Measurements from ENCODE around the gene EXOC3L4.
"Not testable (repeated sequence)": the region's sequence is repeated elsewhere in the genome, so short reads cannot be mapped to it uniquely, and the experiment has no call there.

Gene EXOC3L4

DNA sequence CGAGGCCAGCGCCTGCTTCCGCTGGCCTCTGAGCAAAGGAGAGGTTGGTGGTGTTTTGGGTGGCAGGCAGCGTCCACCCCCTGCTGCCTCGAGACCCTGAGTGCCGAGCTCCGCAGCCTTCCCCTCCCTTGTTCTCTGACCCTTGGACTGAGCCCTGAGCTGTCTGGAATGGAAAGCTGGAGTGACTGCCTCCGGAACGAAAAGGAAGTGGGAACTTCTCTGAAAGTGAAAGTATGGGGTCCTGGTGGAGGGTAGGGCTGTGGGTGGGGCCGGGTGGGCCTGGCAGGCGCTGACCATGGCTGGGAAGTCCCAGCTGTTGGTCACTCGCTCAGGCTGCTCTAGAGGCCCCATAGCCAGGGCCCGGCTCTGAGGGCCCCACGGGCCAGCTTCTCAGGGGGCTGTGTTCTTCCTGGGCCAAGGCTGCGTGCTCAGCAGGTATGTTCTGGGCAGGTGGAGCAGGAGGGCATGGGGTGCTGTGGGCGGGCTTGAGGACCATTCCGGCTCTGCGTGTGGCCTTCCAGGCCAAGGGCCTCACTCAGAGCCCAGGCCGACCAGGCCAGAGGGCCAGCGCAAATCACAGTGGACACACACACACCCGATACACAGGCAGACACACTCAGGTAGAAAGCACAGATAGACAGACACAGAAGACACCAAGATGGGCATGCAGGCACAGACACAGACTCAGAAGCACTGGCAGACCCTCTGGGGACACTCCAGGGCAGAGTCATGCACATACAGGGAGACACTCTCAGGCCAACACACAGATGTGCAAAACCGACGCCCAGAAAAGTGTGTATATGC, at the start of gene EXOC3L4:
EXOC3L4 (plus strand) TSS at position 320 of the 804 bp plus-strand sequence. CDS start 5,495 bp downstream, outside the sequence.
- DNase-seq (ENCODE audit: low read depth in 2 of 2), result no peak
- TF ChIP-seq, protein P1, sequence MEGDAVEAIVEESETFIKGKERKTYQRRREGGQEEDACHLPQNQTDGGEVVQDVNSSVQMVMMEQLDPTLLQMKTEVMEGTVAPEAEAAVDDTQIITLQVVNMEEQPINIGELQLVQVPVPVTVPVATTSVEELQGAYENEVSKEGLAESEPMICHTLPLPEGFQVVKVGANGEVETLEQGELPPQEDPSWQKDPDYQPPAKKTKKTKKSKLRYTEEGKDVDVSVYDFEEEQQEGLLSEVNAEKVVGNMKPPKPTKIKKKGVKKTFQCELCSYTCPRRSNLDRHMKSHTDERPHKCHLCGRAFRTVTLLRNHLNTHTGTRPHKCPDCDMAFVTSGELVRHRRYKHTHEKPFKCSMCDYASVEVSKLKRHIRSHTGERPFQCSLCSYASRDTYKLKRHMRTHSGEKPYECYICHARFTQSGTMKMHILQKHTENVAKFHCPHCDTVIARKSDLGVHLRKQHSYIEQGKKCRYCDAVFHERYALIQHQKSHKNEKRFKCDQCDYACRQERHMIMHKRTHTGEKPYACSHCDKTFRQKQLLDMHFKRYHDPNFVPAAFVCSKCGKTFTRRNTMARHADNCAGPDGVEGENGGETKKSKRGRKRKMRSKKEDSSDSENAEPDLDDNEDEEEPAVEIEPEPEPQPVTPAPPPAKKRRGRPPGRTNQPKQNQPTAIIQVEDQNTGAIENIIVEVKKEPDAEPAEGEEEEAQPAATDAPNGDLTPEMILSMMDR (IDR thresholded peaks at IDR 0.05; ENCODE audit: low read depth, low read length), result no peak
- H3K4me3 ChIP-seq (replicated peaks in 1 of 2; ENCODE audit: low read depth in 2 of 2, low read length in 2 of 2), result no peak within 1 kb of the TSS

DNA sequence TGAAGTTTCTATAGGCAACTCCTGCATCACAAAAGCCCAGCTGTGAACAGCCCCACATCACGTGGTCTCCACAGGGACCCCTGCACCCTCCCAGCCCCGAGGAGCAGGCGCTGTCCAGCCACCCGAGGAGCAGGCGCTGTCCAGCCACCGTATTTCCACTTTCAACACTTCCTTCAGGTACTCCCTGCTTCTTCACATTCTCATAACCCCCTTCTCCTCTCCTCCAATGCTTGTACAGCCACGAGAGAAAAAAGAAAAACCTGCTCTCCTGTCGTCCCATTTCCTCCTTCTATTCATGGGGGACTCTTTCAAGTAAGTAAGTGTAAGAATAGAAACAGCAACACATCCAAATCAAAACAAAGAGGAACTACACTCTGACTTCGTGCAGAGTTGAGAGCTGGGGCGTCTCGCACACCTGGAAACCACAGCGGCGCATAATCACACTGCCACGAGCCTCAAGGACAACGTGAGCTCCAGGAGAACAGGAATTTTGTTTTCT, 49.1 kb upstream of the EXOC3L4 start:
- TF ChIP-seq, protein P1 (IDR thresholded peaks at IDR 0.05; ENCODE audit: low read depth, low read length), result no peak
- DNase-seq (ENCODE audit: low read depth in 2 of 2), result no peak
- no peak overlapping the region for H3K4me3 ChIP-seq (replicated peaks in 1 of 2; ENCODE audit: low read depth in 2 of 2, low read length in 2 of 2)

DNA sequence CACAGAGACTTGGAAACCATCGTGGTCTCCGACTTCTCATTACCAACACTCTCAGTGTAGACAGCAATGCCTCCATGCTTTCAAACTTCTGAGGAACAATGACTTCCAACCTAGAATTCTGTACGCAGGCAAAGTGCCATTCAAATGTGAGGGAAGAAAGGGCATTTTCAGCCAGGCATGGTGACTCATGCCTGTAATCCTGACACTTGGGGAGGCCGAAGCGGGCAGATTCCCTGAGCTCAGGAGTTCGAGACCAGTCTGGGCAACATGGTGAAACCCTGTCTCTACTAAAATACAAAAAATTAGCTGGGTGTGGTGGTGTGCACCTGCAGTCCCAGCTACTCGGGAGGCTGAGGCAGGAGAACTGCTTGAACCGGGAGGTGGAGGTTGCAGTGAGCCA, 47.1 kb upstream of the EXOC3L4 start:
- not testable (repeated sequence) for DNase-seq (ENCODE audit: low read depth in 2 of 2); H3K4me3 ChIP-seq (replicated peaks in 1 of 2; ENCODE audit: low read depth in 2 of 2, low read length in 2 of 2)

DNA sequence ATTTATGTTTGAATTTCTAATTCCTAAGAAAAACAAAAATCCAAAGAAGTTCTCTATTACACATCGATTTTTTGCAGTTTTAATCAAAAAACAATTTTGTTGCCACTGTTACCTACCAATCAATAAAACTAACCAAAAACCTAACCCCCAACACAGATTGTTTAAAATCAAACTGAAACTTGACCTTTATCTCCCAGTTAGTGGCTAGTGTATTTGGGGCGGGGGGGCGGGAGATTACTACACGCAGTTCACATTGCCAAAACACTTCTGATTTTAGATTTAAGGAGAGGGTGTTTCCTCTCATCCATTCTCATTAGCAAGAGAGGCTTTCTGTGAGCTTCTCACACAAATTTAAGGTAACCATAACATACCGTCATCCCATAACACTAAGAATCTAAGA, 43.6 kb upstream of the EXOC3L4 start:
- H3K4me3 ChIP-seq (replicated peaks in 1 of 2; ENCODE audit: low read depth in 2 of 2, low read length in 2 of 2), result no peak overlapping the region
- TF ChIP-seq, protein P1 (IDR thresholded peaks at IDR 0.05; ENCODE audit: low read depth, low read length), result no peak
- no peak for DNase-seq (ENCODE audit: low read depth in 2 of 2)

DNA sequence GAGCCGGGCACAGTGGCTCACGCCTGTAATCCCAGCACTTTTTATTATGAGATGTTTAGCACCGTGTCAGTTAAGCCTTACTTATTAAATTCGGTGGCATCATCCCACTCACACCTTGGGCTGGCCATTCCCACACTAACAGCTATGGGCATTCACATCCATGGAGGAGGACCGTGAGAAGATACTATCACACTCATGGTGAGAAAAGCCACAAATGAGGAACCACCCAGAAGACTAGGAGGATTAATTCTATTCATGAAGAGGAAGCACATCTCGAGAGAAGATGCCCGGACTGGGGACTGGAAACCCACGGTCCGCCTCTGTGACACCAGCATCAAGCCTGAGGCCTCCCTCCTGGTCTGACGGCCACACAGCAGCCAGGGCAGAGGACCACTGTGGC, 42.1 kb upstream of the EXOC3L4 start:
- DNase-seq (ENCODE audit: low read depth in 2 of 2), result no peak
- TF ChIP-seq, protein P1 (IDR thresholded peaks at IDR 0.05; ENCODE audit: low read depth, low read length), result no peak
- no peak overlapping the region for H3K4me3 ChIP-seq (replicated peaks in 1 of 2; ENCODE audit: low read depth in 2 of 2, low read length in 2 of 2)

DNA sequence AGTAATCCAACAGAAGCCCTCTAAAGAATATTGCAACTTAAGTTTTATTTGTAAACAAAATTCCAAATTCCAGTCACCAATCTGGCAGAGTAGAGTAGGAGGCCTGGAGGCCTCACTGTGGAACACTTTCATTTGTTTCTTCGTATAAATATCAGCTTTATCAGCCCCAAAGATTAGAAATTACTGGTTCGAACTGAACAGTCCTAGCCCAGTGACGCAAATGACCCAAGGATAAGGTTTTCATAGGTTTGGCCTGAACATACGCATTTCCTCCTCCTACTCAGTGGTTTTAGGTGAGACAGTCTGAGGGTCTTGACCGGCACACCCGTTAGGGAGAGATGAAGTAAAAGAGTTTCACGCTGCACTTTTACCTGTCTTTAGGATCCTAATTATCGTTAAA, 38.8 kb upstream of the EXOC3L4 start:
- DNase-seq (ENCODE audit: low read depth in 2 of 2), result peak; percentile 38 to 67
- TF ChIP-seq, protein P1 (IDR thresholded peaks at IDR 0.05; ENCODE audit: low read depth, low read length), result no peak
- H3K4me3 ChIP-seq (replicated peaks in 1 of 2; ENCODE audit: low read depth in 2 of 2, low read length in 2 of 2), result peak overlapping the region; percentile 91 to 99

DNA sequence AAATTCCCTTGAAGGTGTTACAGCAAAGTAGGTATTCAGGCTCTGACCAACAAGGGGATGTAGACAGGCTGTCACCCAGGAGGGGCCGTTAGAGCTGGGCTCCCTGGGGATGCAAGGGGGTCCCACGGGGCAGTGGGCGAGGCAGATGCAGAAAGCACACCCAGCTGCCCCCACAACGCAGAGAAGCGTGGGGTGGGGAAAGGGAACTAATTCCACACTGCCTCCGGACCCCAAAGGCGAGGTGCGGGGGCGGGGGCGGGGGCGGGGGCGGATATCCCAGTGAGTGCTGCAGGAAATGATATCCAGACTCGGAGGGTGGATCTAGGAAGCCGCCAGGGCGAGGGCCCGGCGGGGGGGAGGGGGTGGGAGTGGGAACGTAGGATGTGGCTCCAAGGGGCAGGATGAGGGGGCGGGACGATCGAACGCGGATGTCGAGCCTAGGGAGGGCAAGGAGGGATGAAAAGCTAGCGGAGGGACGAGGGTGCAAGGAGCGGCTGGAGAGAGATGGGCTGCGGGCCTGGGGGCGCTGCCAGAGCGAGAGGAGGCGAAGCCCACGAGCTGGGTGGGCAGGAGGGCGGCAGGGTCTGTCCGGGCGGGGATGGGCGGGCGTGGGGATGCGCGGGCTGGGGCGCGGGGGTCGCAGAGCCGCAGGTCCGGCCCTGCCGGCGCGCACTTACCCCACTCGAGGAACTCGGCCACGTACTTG, 38.0 kb upstream of the EXOC3L4 start:
- DNase-seq (ENCODE audit: low read depth in 2 of 2), result peak; percentile 69 to 83
- TF ChIP-seq, protein P1 (IDR thresholded peaks at IDR 0.05; ENCODE audit: low read depth, low read length), result no peak
- H3K4me3 ChIP-seq (replicated peaks in 1 of 2; ENCODE audit: low read depth in 2 of 2, low read length in 2 of 2), result peak overlapping the region; percentile 91 to 99
